ENCODE measurements around the gene GARS1. TPM values are rescaled to one million over a fixed set of nuclear protein-coding genes. Genes with fewer than 3 reads are reported as not detected.

Gene GARS1
- 138 and 285 TPM in 2 replicates for total RNA-seq

GRCh38 chr7:30594540-30595435, at the start of gene GARS1:
TSS of gene GARS1 (plus strand) at chr7:30594878. CDS start at chr7:30594922, 44 bp downstream.

DNA sequence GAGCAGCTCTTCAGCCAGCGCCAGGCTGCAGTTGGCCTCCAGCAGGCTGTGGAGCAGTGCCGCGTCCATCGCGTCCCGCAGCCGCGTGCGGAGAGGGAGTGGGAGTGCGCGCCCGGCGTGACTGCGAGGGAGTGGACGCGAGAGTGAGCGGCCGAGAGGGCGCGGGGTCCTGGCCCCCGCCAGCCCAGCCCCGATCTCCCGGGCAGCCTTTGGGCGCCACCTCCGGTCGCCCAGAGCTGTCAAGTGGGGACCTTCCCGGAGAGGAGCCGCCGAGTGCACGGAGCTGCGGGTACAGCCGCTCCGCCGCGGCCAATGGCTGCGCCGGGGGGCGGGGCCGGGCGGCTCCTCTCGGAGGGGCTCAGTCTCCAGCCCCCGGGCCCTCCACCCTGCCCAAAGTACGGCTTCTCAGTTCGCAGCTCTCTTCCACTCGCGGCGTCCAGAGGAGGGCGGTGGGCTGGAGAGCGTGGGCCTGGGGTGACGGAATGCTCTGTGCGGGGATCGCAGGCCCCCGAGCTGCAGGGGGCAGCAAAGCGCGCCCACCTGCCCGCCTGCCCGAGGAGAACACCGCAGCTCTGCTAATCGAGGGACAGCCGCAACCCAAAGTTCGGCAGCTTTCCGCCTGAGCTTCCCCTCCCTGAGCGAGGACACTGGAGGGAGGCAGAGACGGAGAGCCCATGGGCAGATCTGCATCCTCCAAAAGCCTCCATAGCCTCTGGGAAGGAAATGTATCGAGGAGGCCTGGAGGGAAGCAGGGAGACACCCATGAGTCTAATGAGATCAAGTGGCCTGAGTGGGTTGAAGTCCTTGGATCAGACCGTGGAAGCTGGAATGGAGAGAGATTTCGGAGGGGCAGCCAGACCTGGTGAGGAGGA, 87.8 kb downstream of the GARS1 start, which contains the start of gene CRHR2:
Gene CRHR2, minus strand, starts transcription at position 245 of the 872 bp plus-strand sequence. Its CDS starts 176 bp downstream, at position 69.

Other genes starting within 250 kb of the GARS1 start
- gene NOD1, start 116.1 kb upstream of the GARS1 start, total RNA-seq: 7.1 and 10.6 TPM in 2 replicates
- gene GGCT, start 90.0 kb upstream of the GARS1 start, total RNA-seq: 16.5 and 21.4 TPM in 2 replicates
- not detected in 2 replicates for gene CRHR2, start 87.6 kb downstream of the GARS1 start, total RNA-seq
- not detected in 2 replicates for gene INMT, start 157.3 kb downstream of the GARS1 start, total RNA-seq
- gene MINDY4, start 176.5 kb downstream of the GARS1 start, total RNA-seq: 4.0 and 4.7 TPM in 2 replicates

Measured in placental epithelial cell (primary cell).